Epithelial cell of proximal tubule (primary cell): Measurements from ENCODE around the gene GPR158. TPM values are rescaled to one million over a fixed set of nuclear protein-coding genes. Genes with fewer than 3 reads are reported as not detected.

ENCODE experiments used
- DNase-seq: peaks from one replicate; pipeline ENCODE4 v3.0.0-alpha.2; 2011; ENCODE audit warnings: low read depth
- H3K4me3 ChIP-seq: 2 replicates; pipeline ENCODE4 v1.5.1; 2011; ENCODE audit warnings: low read depth, mild to moderate bottlenecking, low read length
- CTCF ChIP-seq: conservative IDR thresholded peaks from 2 replicates; pipeline ENCODE4 v1.5.1; 2012; ENCODE audit warnings: low read depth, mild to moderate bottlenecking, low read length
- total RNA-seq: library from RNA; depleted of rRNA; stranded (reverse); fragments of >200 nt; gene quantifications from 2 replicates; pipeline ENCODE4 v1.2.3, GENCODE V29; 2015

Gene GPR158
- total RNA-seq, 1 donor from 2014 or later, result not detected

DNA sequence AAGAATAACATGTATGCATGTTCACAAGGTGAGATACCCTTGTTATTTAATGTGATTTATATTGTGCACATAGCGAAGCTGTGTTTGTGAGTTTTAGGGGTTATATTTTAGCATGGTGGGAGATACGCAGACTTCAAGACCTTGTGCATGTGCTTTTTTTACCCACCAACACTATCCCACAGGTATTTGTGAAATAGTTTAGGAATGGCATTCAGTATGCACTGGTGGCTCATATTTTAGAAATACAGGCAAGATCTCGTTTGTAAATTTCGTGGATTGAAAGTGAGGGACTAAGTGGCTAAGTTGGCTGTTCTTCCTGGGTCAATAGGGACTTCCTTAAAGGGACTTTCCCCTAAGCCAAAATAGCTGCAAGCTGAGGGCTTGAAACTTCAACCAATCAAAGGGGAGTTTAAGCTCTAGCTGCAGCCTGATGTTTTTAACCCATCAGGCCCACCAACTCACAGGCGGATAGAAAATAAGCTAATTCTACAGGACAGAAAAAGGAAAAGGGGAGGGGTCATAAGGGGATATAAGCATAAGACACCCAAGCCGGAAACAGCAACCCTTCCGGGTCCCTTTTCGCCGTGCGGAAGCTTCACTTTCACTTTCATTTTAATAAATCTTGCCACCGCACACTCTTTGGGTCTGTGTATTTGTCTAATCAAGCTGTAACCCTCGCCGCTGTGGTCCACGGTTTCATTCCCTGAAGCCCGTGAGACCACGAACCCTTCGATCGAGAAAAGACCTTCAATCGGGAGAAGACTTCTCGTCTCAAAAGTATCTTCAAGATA is 291.0 kb downstream of the GPR158 start:
- DNase-seq, result no peak
- TF ChIP-seq CTCF, result no peak
- no peak overlapping the region for H3K4me3 ChIP-seq

GRCh38 chr10:25467881-25468280 is 293.1 kb downstream of the GPR158 start:
- no peak for TF ChIP-seq CTCF
- no peak overlapping the region for H3K4me3 ChIP-seq
- no peak for DNase-seq

- TF ChIP-seq CTCF, result no peak
- DNase-seq, result no peak
- H3K4me3 ChIP-seq, result no peak overlapping the region
Observed at GRCh38 chr10:25481467-25481866, 306.7 kb downstream of the GPR158 start.

DNA sequence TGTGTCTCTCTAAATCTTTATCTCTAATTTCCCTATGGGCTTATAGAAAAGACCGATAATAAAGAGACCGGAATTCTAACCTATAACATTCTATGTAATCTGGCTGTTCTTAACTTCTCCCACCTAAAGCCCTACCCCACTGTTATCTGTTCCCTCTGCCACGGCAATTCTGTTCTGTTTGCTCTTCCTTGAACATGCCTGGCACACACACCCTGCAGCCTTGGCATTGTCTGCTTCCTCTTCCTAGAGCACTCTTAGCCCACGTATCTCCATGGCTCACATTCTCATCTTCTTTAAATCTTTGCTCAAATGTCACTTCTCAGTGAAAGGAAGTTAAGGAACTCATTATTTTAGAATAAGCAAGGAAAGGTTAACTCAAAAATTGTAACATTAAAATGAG is 309.2 kb downstream of the GPR158 start:
- no peak for DNase-seq
- no peak overlapping the region for H3K4me3 ChIP-seq
- no peak for TF ChIP-seq CTCF

DNA sequence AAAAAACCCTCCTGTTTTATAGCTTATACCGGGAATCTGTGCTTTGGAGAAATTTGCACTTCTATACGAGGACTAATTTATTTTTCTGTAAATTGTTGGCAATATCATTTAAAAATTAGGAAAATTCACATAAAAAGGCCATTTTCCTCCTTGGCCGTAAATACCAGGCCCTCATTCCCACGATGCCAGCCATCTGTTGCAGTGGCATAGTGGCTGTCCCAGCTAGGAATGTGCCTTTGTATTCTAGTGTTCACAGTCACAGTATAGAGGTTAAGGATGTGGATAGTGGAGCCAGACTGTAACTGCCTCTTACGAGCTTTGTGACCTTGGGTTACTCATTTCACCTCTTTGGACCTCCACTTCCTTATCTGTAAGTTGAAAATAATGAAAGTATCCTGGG is 312.5 kb downstream of the GPR158 start:
- DNase-seq, result no peak
- no peak overlapping the region for H3K4me3 ChIP-seq
- no peak for TF ChIP-seq CTCF

DNA sequence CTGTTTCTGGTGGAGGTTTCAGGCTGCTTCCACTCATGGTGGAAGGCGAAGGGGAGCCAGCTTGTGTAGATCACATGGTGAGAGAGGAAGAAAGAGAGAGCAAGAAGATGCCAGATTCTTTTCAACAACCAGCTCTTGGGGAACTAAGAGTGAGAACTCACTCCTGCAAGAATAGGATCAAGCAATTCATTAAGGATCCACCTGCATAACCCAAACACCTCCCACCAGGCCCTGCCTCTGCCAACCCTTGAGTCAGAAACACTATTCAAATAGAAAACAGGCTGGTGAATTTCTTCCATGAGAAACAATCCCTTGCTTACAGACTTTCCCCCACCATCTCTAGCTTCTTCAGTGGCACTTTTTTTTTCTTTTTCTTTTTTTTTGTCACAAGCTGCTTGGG is 317.2 kb downstream of the GPR158 start:
- TF ChIP-seq CTCF, result no peak
- no peak overlapping the region for H3K4me3 ChIP-seq
- no peak for DNase-seq

- no peak for TF ChIP-seq CTCF
- no peak overlapping the region for H3K4me3 ChIP-seq
Observed at GRCh38 chr10:25492680-25493079, 317.9 kb downstream of the GPR158 start.

More at GRCh38 chr10:25492680-25493079, 317.9 kb downstream of the GPR158 start:
- no peak for DNase-seq
